ENCODE measurements around the gene MSH3. TPM values are rescaled to one million over a fixed set of nuclear protein-coding genes. Genes with fewer than 3 reads are reported as not detected.
A peak's percentile ranks its signal among the peaks of the same experiment; 100 is the strongest.

The MSH3 gene
- polyA plus RNA-seq, 1 of the 3 experiments (the other 2 are of a cell fraction): 3.5 TPM

DNA sequence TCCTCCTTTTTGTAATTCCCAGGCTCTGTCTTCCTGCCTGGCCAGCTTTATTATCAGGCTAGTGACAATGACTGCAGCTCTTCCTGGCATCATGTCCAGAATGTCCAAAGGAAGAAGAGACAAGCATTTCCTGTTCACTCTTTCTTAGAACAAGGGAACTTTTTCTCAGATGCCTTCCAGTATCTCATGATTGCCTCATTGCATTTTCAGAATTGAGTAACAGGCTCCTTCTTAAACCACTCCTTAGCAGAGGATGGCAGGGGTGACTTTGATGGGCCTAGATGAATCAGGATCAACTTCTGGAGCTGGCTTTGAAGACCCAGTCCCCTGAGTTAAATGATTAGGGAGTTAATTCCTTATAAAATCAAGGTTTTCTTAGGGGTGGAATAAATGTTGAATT is 212.8 kb downstream of the MSH3 start (continued):
- TF ChIP-seq, protein P1, sequence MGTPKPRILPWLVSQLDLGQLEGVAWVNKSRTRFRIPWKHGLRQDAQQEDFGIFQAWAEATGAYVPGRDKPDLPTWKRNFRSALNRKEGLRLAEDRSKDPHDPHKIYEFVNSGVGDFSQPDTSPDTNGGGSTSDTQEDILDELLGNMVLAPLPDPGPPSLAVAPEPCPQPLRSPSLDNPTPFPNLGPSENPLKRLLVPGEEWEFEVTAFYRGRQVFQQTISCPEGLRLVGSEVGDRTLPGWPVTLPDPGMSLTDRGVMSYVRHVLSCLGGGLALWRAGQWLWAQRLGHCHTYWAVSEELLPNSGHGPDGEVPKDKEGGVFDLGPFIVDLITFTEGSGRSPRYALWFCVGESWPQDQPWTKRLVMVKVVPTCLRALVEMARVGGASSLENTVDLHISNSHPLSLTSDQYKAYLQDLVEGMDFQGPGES (IDR thresholded peaks at IDR 0.05; ENCODE audit: low read depth, low read length): no peak
- TF ChIP-seq YY1 (IDR thresholded peaks at IDR 0.05; ENCODE audit: low read depth) (no peak), TCF12 (IDR thresholded peaks at IDR 0.05) (no peak), REST (IDR thresholded peaks at IDR 0.05; ENCODE audit: low read depth, low read length) (no peak), GABPA (IDR thresholded peaks at IDR 0.05; ENCODE audit: low read depth) (no peak)

DNA sequence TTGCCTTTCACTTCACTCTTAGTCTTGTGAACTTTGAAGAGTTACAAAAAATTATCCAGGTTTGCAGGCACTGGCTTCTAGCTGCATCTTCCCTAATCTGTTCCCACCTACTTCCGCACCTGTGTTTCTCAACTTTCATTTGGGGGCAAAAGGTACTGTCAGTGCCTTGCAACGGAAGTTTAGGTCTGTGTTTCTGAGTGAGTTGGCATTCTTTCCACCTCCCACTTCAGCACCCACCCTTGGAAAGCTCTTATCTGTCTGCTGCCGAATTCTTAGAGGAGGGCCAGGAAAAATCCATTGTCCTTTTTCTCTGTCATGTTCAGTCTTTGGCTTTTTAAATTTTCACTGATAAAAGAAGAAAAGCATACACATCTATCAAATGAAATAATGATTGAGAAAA is 216.0 kb downstream of the MSH3 start:
- H3K4me3 ChIP-seq (ENCODE audit: low read depth in 2 of 2, low read length in 1 of 2): no peak overlapping the region
- no peak overlapping the region for H3K4me2 ChIP-seq
- H3K79me2 ChIP-seq (ENCODE audit: insufficient read depth): no peaks in the 10 kb centered on the region
- WGBS (ENCODE audit: low lambda C conversion rate): 89% methylated on average over 3 of the region's 3 CpGs
- no peaks in the 10 kb centered on the region for H3K27me3 ChIP-seq (ENCODE audit: insufficient read depth)
- peak; percentile 51 for TF ChIP-seq REST (IDR thresholded peaks at IDR 0.05; ENCODE audit: low read depth, low read length)
- no peak for TF ChIP-seq FOXM1 (IDR thresholded peaks at IDR 0.05; ENCODE audit: low read depth)
- no peaks in the 10 kb centered on the region for H3K9me2 ChIP-seq
- CTCF ChIA-PET: no interaction called here
- no peak overlapping the region for H2AFZ ChIP-seq (ENCODE audit: low read depth)
- no peaks in the 10 kb centered on the region for H3F3A ChIP-seq (replicated peaks; ENCODE audit: insufficient read depth)
- POLR2A ChIA-PET: no interaction called here
- no peaks in the 10 kb centered on the region for H4K20me1 ChIP-seq (ENCODE audit: insufficient read depth)
- H3K4me1 ChIP-seq (ENCODE audit: control insufficient read depth in 1 of 2, insufficient read depth in 2 of 2, low read depth in 1 of 2, low read length in 1 of 2): no peaks in the 10 kb centered on the region; a peak in 1 of 4 replicates
- H3K9me3 ChIP-seq: no peaks in the 10 kb centered on the region
- peaks cover 12 to 22% of the 10 kb centered on the region in 2 experiments for H3K36me3 ChIP-seq (replicated peaks in 1 of 2; ENCODE audit: control insufficient read depth in 1 of 2, insufficient read depth in 2 of 2, low read length in 1 of 2)
- no peak for DNase-seq
- H3K9ac ChIP-seq: no peak overlapping the region
- H3K27ac ChIP-seq (ENCODE audit: low read depth in 2 of 2, low read length in 1 of 2): no peak overlapping the region
